Non-pigmented ciliary epithelial cell (primary cell): Measurements from ENCODE around the gene BIRC7.
"Not testable (repeated sequence)": the region's sequence is repeated elsewhere in the genome, so short reads cannot be mapped to it uniquely, and the experiment has no call there.

Experiments used
- DNase-seq: peaks from one replicate; pipeline ENCODE4 v3.0.0-alpha.2; 2010; ENCODE audit warnings: low read depth

BIRC7 gene

GRCh38 chr20:63208346-63208909, 27.3 kb upstream of the BIRC7 start:
- DNase-seq: no peak

GRCh38 chr20:63210011-63210605, 25.6 kb upstream of the BIRC7 start:
- DNase-seq: no peak

GRCh38 chr20:63212393-63212730, 23.3 kb upstream of the BIRC7 start:
- no peak for DNase-seq

- DNase-seq: no peak
Measured at GRCh38 chr20:63212792-63213191, 22.9 kb upstream of the BIRC7 start.

GRCh38 chr20:63214514-63214913, 21.2 kb upstream of the BIRC7 start:
- no peak for DNase-seq

- DNase-seq: no peak
Measured at GRCh38 chr20:63215101-63216040, 20.3 kb upstream of the BIRC7 start.

- DNase-seq: peak; percentile 44
Measured at GRCh38 chr20:63216041-63216848, 19.5 kb upstream of the BIRC7 start, which contains the start of gene YTHDF1. Gene YTHDF1, minus strand, starts transcription at chr20:63216131. Its CDS starts 239 bp downstream, at chr20:63215892.

GRCh38 chr20:63216849-63217471, 18.7 kb upstream of the BIRC7 start:
- no peak for DNase-seq

- DNase-seq: no peak
Measured at GRCh38 chr20:63217706-63218105, 18.0 kb upstream of the BIRC7 start.

- no peak for DNase-seq
Measured at GRCh38 chr20:63218701-63219446, 16.8 kb upstream of the BIRC7 start.

- DNase-seq: no peak
Measured at GRCh38 chr20:63219447-63219821, 16.3 kb upstream of the BIRC7 start.

- no peak for DNase-seq
Measured at GRCh38 chr20:63219866-63220521, 15.7 kb upstream of the BIRC7 start.

GRCh38 chr20:63220696-63221399, 14.9 kb upstream of the BIRC7 start:
- DNase-seq: no peak

GRCh38 chr20:63221400-63222053, 14.2 kb upstream of the BIRC7 start:
- DNase-seq: not testable (repeated sequence)

GRCh38 chr20:63222541-63222940, 13.2 kb upstream of the BIRC7 start:
- no peak for DNase-seq

GRCh38 chr20:63223121-63223825, 12.4 kb upstream of the BIRC7 start:
- no peak for DNase-seq

- DNase-seq: no peak
Measured at GRCh38 chr20:63223826-63224207, 11.9 kb upstream of the BIRC7 start.

- DNase-seq: no peak
Measured at GRCh38 chr20:63224412-63225081, 11.2 kb upstream of the BIRC7 start.
